Endothelial cell of umbilical vein (primary cell): ENCODE data around the gene ZNF320.

Experiments
- CTCF ChIP-seq, 2 donors: IDR thresholded peaks; 1 replicate in 1 of 2; 2 replicates in 1 of 2; pipeline ENCODE4 v1.5.1; 2011; ENCODE audit warnings: low read length in 2 of 2, mild to moderate bottlenecking in 2 of 2, moderate library complexity in 2 of 2, control low read depth in 1 of 2, inconsistent platforms in 1 of 2, low read depth in 1 of 2; ENCODE audit not compliant: insufficient read depth in 1 of 2; ENCODE audit errors: extremely low read depth in 1 of 2
- POLR2A ChIP-seq: IDR thresholded peaks from 2 replicates; pipeline ENCODE4 v1.6.1; 2012; ENCODE audit warnings: low read depth, mild to moderate bottlenecking, control low read depth, low read length

GRCh38 chr19:52942386-52943133, 45.1 kb upstream of the ZNF320 start:
- peak; percentile 60 for TF ChIP-seq POLR2A
- TF ChIP-seq CTCF (IDR thresholded peaks at IDR 0.05; ENCODE audit: extremely low read depth in 1 of 2, insufficient read depth in 1 of 2, low read depth in 1 of 2, low read length in 2 of 2) = no peak
